DOHH2 (cell line): ENCODE measurements around the gene LTB.

Source experiments
- H3F3A ChIP-seq: fragments of 200-600 bp; sonication (generic), shearing (Covaris generic); 2 replicates; pipeline ENCODE4 v1.6.0; 2016; ENCODE audit warnings: antibody characterized with exemption, mild to moderate bottlenecking; ENCODE audit not compliant: control insufficient read depth, insufficient read depth
- H3K27ac ChIP-seq: fragments of 200-600 bp; sonication (generic); 2 replicates; pipeline ENCODE4 v1.5.1; 2014; ENCODE audit warnings: low read depth, mild to moderate bottlenecking, low read length, moderate library complexity
- H3K27me3 ChIP-seq: fragments of 200-600 bp; sonication (generic); 2 replicates; pipeline ENCODE4 v1.6.1; 2014; ENCODE audit warnings: mild to moderate bottlenecking, low read length, mixed read lengths; ENCODE audit not compliant: control insufficient read depth
- H3K36me3 ChIP-seq: fragments of 200-600 bp; sonication (generic); 2 replicates; pipeline ENCODE4 v1.6.1; 2014; ENCODE audit warnings: mild to moderate bottlenecking, low read length, moderate library complexity, mixed read lengths; ENCODE audit not compliant: control insufficient read depth
- H3K4me1 ChIP-seq: fragments of 200-600 bp; sonication (generic); 2 replicates; pipeline ENCODE4 v1.6.1; 2014; ENCODE audit warnings: mild to moderate bottlenecking, low read length, mixed read lengths; ENCODE audit not compliant: control insufficient read depth
- H3K4me2 ChIP-seq: fragments of 200-600 bp; sonication (generic); 2 replicates; pipeline ENCODE4 v1.6.0; 2014; ENCODE audit warnings: mild to moderate bottlenecking, low read length, moderate library complexity
- H3K4me3 ChIP-seq: fragments of 200-600 bp; sonication (generic); 2 replicates; pipeline ENCODE4 v1.5.1; 2014; ENCODE audit warnings: mild to moderate bottlenecking, low read length, mixed read lengths
- H3K79me2 ChIP-seq: fragments of 200-600 bp; sonication (generic); 2 replicates; pipeline ENCODE4 v1.6.1; 2014; ENCODE audit warnings: mild to moderate bottlenecking, low read length, mixed read lengths; ENCODE audit not compliant: control insufficient read depth
- H3K9me2 ChIP-seq: fragments of 200-600 bp; sonication (generic); replicated peaks from 2 replicates; pipeline ENCODE4 v1.6.1; 2014; ENCODE audit warnings: mild to moderate bottlenecking, low read length, mixed read lengths; ENCODE audit not compliant: control insufficient read depth
- H3K9me3 ChIP-seq: fragments of 200-600 bp; sonication (generic); 2 replicates; pipeline ENCODE4 v1.6.1; 2014; ENCODE audit warnings: antibody characterized with exemption, low read length, mixed read lengths; ENCODE audit not compliant: control insufficient read depth, insufficient read depth
- H4K20me1 ChIP-seq: fragments of 200-600 bp; sonication (generic); 2 replicates; pipeline ENCODE4 v1.6.0; 2014; ENCODE audit warnings: low read depth, mild to moderate bottlenecking, antibody characterized with exemption, low read length, moderate library complexity; ENCODE audit not compliant: control insufficient read depth, insufficient read depth
- EZH2phosphoT487 ChIP-seq: fragments of 200-600 bp; sonication (generic); IDR thresholded peaks from 2 replicates; pipeline ENCODE4 v1.6.1; 2017; ENCODE audit warnings: borderline replicate concordance, mild to moderate bottlenecking, antibody characterized with exemption, low read length, moderate library complexity, mixed read lengths
- TF ChIP-seq, protein P1 (sequence below): fragments of 200-600 bp; sonication (generic); IDR thresholded peaks from one replicate; pipeline ENCODE4 v1.5.1; 2014; ENCODE audit warnings: antibody characterized with exemption, mild to moderate bottlenecking, low read depth, low read length; ENCODE audit not compliant: poor library complexity, severe bottlenecking

LTB gene

GRCh38 chr6:31614684-31615578 lies 32.7 kb upstream of the LTB start, which contains the start of gene AIF1:
AIF1 (plus strand) TSS chr6:31615234; CDS start chr6:31615330, 96 bp downstream.
- Histone ChIP-seq H3K4me2 (peak within 1 kb of the TSS; percentile 93), H3K27ac (peak within 1 kb of the TSS; percentile 71), H3K9me3 (no peaks in the 10 kb centered on the region), H3K79me2 (peaks cover 9% of the 10 kb centered on the region), H3K27me3 (no peaks in the 10 kb centered on the region), H3K9me2 (no peaks in the 10 kb centered on the region), H3K4me1 (peaks cover 38% of the 10 kb centered on the region), H4K20me1 (no peaks in the 10 kb centered on the region), H3F3A (peaks cover 22% of the 10 kb centered on the region), H3K4me3 (peak within 1 kb of the TSS; percentile 81), H3K36me3 (no peaks in the 10 kb centered on the region)
- TF ChIP-seq, protein P1, sequence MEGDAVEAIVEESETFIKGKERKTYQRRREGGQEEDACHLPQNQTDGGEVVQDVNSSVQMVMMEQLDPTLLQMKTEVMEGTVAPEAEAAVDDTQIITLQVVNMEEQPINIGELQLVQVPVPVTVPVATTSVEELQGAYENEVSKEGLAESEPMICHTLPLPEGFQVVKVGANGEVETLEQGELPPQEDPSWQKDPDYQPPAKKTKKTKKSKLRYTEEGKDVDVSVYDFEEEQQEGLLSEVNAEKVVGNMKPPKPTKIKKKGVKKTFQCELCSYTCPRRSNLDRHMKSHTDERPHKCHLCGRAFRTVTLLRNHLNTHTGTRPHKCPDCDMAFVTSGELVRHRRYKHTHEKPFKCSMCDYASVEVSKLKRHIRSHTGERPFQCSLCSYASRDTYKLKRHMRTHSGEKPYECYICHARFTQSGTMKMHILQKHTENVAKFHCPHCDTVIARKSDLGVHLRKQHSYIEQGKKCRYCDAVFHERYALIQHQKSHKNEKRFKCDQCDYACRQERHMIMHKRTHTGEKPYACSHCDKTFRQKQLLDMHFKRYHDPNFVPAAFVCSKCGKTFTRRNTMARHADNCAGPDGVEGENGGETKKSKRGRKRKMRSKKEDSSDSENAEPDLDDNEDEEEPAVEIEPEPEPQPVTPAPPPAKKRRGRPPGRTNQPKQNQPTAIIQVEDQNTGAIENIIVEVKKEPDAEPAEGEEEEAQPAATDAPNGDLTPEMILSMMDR: no peak
- TF ChIP-seq EZH2phosphoT487: no peak

DNA sequence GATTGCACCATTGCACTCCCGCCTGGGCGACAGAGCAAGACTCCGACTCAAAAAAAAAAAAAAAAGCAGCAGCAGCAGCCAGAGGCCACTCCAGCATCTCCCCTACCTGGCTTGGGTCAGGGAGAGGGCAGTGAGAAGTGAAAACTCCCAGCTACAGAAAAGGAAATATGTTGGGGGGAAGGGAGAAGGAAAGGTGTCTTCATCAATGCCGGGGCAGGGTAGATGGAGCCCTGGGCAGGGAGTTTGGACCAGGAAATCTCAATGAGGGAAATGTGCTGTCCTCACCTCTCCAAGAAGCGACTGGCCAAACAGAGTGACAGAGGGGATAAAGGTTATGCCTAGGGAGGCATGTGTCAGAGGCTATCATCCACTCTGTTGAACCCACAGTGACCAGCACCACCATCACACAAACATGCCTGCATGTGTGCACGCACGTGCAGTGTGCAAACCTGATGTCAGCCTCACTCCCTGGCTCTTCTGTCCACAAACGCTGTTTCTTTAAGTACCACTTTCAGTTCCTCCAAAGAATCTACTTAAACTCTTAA lies 31.9 kb upstream of the LTB start:
- Histone ChIP-seq H3F3A (peaks cover 18% of the 10 kb centered on the region), H3K4me1 (peaks cover 34% of the 10 kb centered on the region), H3K9me3 (no peaks in the 10 kb centered on the region), H3K4me3 (no peak overlapping the region), H3K4me2 (peak overlapping the region; percentile 93), H3K27me3 (no peaks in the 10 kb centered on the region), H3K27ac (peak overlapping the region; percentile 71), H3K36me3 (no peaks in the 10 kb centered on the region), H3K79me2 (peaks cover 9% of the 10 kb centered on the region), H4K20me1 (no peaks in the 10 kb centered on the region), H3K9me2 (no peaks in the 10 kb centered on the region)
- TF ChIP-seq, protein P1: no peak
- TF ChIP-seq EZH2phosphoT487: no peak

DNA sequence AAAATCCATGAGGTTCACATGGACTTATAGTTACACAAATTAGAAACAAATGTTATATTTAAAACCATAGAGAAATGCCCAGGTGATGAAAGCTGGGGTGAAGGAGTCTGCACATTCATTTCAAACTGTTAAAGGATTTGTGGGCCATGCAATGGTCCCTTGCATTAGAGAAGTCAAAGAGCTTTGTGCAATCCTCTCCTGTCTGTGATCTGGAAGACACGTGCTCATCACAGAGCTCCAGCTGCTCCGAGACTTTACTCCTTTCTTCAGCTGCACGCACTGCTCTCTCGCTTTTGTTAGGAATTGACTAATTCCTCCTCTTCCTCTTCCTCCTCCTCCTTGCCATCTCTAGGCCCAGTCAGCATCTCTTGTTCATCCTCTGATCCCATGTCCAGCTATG lies 28.7 kb upstream of the LTB start:
- Histone ChIP-seq H3K9me2 (no peaks in the 10 kb centered on the region), H3K79me2 (peaks cover 2% of the 10 kb centered on the region), H3K27me3 (no peaks in the 10 kb centered on the region), H3K4me1 (peaks cover 21% of the 10 kb centered on the region), H3K36me3 (no peaks in the 10 kb centered on the region), H3K9me3 (no peaks in the 10 kb centered on the region), H3F3A (peaks cover 10% of the 10 kb centered on the region), H3K4me3 (no peak overlapping the region), H3K4me2 (no peak overlapping the region), H3K27ac (no peak overlapping the region), H4K20me1 (no peaks in the 10 kb centered on the region)
- no peak for TF ChIP-seq EZH2phosphoT487
- TF ChIP-seq, protein P1: no peak
